ENCODE measurements around the gene LRIT3.

The LRIT3 gene

DNA sequence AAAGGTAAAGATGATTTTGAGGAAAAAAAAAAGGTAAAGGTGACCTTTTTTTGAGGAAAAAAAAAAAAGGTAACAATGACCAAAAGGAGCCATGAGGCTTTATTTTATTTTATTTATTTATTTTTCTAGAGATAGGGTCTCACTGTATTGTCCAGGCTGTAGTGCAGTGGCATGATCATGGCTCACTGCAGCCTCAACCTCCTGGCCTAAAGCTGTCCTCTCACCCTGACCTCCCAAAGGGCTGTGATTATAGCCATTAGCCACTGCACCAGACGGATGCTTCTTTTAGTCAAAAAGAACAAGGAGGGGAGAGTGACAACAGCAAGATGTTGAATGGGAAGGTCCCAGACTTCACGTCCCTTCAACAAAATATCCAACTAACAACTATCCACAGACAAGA is 30.4 kb downstream of the LRIT3 start:
- Histone ChIP-seq H3K36me3 (no peaks in the 10 kb centered on the region), H3K27ac (no peak overlapping the region), H3K4me3 (ENCODE audit: low read depth, low read length) (no peak overlapping the region), H3K27me3 (ENCODE audit: insufficient read depth, low read depth, severe bottlenecking) (no peaks in the 10 kb centered on the region), H3K9me3 (ENCODE audit: severe bottlenecking) (no peaks in the 10 kb centered on the region)
- TF ChIP-seq, protein P1, sequence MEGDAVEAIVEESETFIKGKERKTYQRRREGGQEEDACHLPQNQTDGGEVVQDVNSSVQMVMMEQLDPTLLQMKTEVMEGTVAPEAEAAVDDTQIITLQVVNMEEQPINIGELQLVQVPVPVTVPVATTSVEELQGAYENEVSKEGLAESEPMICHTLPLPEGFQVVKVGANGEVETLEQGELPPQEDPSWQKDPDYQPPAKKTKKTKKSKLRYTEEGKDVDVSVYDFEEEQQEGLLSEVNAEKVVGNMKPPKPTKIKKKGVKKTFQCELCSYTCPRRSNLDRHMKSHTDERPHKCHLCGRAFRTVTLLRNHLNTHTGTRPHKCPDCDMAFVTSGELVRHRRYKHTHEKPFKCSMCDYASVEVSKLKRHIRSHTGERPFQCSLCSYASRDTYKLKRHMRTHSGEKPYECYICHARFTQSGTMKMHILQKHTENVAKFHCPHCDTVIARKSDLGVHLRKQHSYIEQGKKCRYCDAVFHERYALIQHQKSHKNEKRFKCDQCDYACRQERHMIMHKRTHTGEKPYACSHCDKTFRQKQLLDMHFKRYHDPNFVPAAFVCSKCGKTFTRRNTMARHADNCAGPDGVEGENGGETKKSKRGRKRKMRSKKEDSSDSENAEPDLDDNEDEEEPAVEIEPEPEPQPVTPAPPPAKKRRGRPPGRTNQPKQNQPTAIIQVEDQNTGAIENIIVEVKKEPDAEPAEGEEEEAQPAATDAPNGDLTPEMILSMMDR (IDR thresholded peaks at IDR 0.05; ENCODE audit: low read depth, low read length): no peak
- DNase-seq: no peak

DNA sequence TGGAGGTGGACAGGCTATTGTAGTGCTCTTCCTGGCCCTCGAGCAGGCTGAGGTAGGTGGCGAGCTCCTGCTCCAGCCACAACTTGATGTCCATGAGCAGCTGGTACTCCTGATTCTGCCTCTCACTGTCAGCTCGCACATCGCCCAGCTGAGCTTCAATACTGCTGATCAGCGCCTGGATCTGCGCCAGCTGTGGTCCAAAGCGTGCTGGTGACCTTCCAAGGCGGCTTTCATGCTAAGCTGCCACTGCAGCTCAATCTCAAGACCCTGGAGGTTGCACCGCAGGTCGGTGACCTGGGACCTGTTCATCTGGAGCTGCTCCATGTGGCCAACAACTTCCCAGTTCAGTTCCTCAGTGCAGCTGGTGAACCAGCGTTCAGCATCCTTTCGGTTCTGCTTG is 31.2 kb downstream of the LRIT3 start:
- Histone ChIP-seq H3K4me3 (ENCODE audit: low read depth, low read length) (no peak overlapping the region), H3K27ac (no peak overlapping the region), H3K27me3 (ENCODE audit: insufficient read depth, low read depth, severe bottlenecking) (no peaks in the 10 kb centered on the region), H3K36me3 (no peaks in the 10 kb centered on the region), H3K9me3 (ENCODE audit: severe bottlenecking) (no peaks in the 10 kb centered on the region)
- no peak for DNase-seq
- TF ChIP-seq, protein P1 (IDR thresholded peaks at IDR 0.05; ENCODE audit: low read depth, low read length): no peak

DNA sequence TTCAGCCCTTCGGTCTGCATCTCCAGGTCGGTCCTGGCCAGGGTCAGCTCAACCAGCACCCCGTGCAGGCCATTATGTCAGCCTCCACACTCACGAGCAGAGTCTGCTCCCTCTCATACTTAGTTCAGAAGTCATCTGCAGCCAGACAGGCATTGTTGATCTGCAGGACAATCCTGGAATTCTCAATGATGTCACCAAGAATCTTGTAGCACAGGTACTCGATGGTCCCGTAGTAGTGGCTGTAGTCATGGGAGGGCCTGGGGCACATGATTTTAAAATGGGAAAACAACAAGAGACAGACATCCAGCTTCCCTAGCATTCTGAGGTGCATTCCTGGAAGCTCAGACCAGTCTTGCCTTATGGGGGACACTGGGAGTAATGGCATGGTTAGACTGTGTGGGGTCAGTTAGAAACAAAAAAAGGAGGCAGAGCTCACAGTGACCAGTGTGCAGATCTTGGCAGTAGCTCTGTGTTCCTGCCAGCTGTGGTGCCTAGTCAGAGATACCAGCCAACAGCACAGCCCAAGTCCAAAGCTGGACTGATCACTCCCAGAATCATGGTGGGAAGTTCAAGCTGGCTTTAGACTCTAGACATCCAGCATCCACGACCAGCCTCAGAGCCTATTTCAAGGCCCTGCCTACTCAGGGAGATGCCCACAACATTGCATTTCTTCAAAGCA is 31.9 kb downstream of the LRIT3 start:
- Histone ChIP-seq H3K36me3 (no peaks in the 10 kb centered on the region), H3K4me3 (ENCODE audit: low read depth, low read length) (no peak overlapping the region)
- TF ChIP-seq, protein P1 (IDR thresholded peaks at IDR 0.05; ENCODE audit: low read depth, low read length): no peak

GRCh38 chr4:109886303-109886702 is 38.4 kb downstream of the LRIT3 start:
- H3K27ac ChIP-seq: no peak overlapping the region

More for the DNA sequence above, 31.9 kb downstream of the LRIT3 start:
- H3K27me3 ChIP-seq (ENCODE audit: insufficient read depth, low read depth, severe bottlenecking): no peaks in the 10 kb centered on the region
- DNase-seq: no peak
- no peaks in the 10 kb centered on the region for H3K9me3 ChIP-seq (ENCODE audit: severe bottlenecking)
- no peak overlapping the region for H3K27ac ChIP-seq

DNA sequence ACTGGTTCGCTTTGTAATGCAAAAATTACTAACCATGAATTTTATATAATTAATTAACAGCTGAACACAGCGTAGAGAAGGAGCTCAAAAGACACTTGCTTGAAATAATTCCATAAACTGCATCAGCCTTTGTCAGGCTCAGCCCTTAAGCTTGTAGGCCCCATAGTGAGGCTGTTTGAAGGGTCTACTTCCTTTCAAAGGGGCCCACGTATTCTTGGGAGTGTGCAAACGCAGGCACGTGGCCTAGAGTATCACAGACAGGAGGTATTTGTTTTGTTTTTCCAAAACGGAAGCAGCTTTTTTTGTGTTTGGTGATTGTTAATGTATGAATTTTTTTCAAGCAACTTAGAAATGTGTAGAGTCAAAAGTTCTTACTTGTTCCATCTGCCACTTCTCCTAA is 39.2 kb downstream of the LRIT3 start:
- Histone ChIP-seq H3K27ac (no peak overlapping the region), H3K27me3 (ENCODE audit: insufficient read depth, low read depth, severe bottlenecking) (no peaks in the 10 kb centered on the region), H3K4me3 (ENCODE audit: low read depth, low read length) (no peak overlapping the region), H3K36me3 (no peaks in the 10 kb centered on the region), H3K9me3 (ENCODE audit: severe bottlenecking) (no peaks in the 10 kb centered on the region)
- TF ChIP-seq, protein P1 (IDR thresholded peaks at IDR 0.05; ENCODE audit: low read depth, low read length): no peak
- no peak for DNase-seq

More at GRCh38 chr4:109886303-109886702, 38.4 kb downstream of the LRIT3 start:
- Histone ChIP-seq H3K36me3 (no peaks in the 10 kb centered on the region), H3K27me3 (ENCODE audit: insufficient read depth, low read depth, severe bottlenecking) (no peaks in the 10 kb centered on the region), H3K9me3 (ENCODE audit: severe bottlenecking) (no peaks in the 10 kb centered on the region), H3K4me3 (ENCODE audit: low read depth, low read length) (no peak overlapping the region)
- DNase-seq: no peak
- TF ChIP-seq, protein P1 (IDR thresholded peaks at IDR 0.05; ENCODE audit: low read depth, low read length): no peak

DNA sequence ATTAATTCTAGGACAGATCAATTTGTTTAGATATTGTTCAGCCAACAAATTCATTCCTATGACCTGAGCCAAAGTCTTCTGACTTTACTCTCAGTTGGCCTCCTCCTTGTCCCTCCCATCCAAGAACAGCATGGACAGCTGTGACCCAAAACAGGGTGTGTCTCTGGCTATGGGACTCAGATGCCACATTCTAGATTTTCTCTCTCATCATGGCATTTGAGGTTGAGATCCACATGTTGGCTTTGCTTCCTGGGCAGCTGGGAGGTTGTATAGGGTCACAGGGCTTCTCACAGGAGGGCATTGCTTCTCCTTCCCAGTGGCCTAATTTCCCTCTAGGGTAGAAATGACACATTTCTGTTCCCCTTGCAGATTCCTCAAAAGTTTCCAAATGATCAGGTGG is 42.2 kb downstream of the LRIT3 start:
- no peaks in the 10 kb centered on the region for H3K27me3 ChIP-seq (ENCODE audit: insufficient read depth, low read depth, severe bottlenecking)
- TF ChIP-seq, protein P1 (IDR thresholded peaks at IDR 0.05; ENCODE audit: low read depth, low read length): no peak

More for the DNA sequence above, 42.2 kb downstream of the LRIT3 start:
- Histone ChIP-seq H3K4me3 (ENCODE audit: low read depth, low read length) (no peak overlapping the region), H3K9me3 (ENCODE audit: severe bottlenecking) (no peaks in the 10 kb centered on the region), H3K36me3 (no peaks in the 10 kb centered on the region), H3K27ac (no peak overlapping the region)
- no peak for DNase-seq

All from WERI-Rb-1 (cell line).